Activated CD8-positive, alpha-beta memory T cell treated with anti-CD3 and anti-CD28 coated beads for 4 hours (primary cell): Measurements from ENCODE around the gene NAA25.
"Not testable (repeated sequence)": the region's sequence is repeated elsewhere in the genome, so short reads cannot be mapped to it uniquely, and the experiment has no call there.

Experiments used
- DNase-seq, 2 donors: peaks; one replicate each; pipeline ENCODE4 v3.0.0-alpha.2; 2020; ENCODE audit warnings: low read depth in 2 of 2

The NAA25 gene

GRCh38 chr12:112116232-112117060 is 7.9 kb upstream of the NAA25 start:
- no peak for DNase-seq

GRCh38 chr12:112115259-112116045 is 6.9 kb upstream of the NAA25 start:
- DNase-seq, result no peak

- DNase-seq, result no peak
Measured at GRCh38 chr12:112112409-112113133, 4.0 kb upstream of the NAA25 start.

- no peak for DNase-seq
Measured at GRCh38 chr12:112111931-112112330, 3.3 kb upstream of the NAA25 start.

GRCh38 chr12:112110787-112111662 is 2.4 kb upstream of the NAA25 start:
- not testable (repeated sequence) for DNase-seq

GRCh38 chr12:112107306-112108201 is 1.0 kb downstream of the NAA25 start:
- DNase-seq, result no peak

GRCh38 chr12:112105891-112106290 is 2.7 kb downstream of the NAA25 start:
- no peak for DNase-seq

GRCh38 chr12:112103758-112104503 is 4.7 kb downstream of the NAA25 start:
- DNase-seq, result no peak

GRCh38 chr12:112102746-112103145 is 5.8 kb downstream of the NAA25 start:
- DNase-seq, result not testable (repeated sequence)

- no peak for DNase-seq
Measured at GRCh38 chr12:112102127-112102526, 6.5 kb downstream of the NAA25 start.

GRCh38 chr12:112100500-112100899 is 8.1 kb downstream of the NAA25 start:
- DNase-seq, result not testable (repeated sequence)

GRCh38 chr12:112097641-112098040 is 10.9 kb downstream of the NAA25 start:
- no peak for DNase-seq

- DNase-seq, result no peak
Measured at GRCh38 chr12:112096667-112097066, 11.9 kb downstream of the NAA25 start.

GRCh38 chr12:112096070-112096469 is 12.5 kb downstream of the NAA25 start:
- no peak for DNase-seq

- DNase-seq, result no peak
Measured at GRCh38 chr12:112091563-112091962, 17.0 kb downstream of the NAA25 start.

GRCh38 chr12:112087851-112088250 is 20.7 kb downstream of the NAA25 start:
- DNase-seq, result no peak

- no peak for DNase-seq
Measured at GRCh38 chr12:112087055-112087850, 21.3 kb downstream of the NAA25 start.

- DNase-seq, result no peak
Measured at GRCh38 chr12:112066566-112066965, 42.0 kb downstream of the NAA25 start.

GRCh38 chr12:112063273-112063672 is 45.3 kb downstream of the NAA25 start:
- no peak for DNase-seq
